ENCODE data around the gene TM2D1.

GRCh38 chr1:61687901-61688300, 37.0 kb downstream of the TM2D1 start:
- TF ChIP-seq SP1 (IDR thresholded peaks at IDR 0.05) (no peak), CTBP1 (IDR thresholded peaks at IDR 0.05; ENCODE audit: borderline replicate concordance) (no peak)

Data from HEK293T (cell line).